Measurements from ENCODE around the gene GABRA5.

GABRA5 gene

DNA sequence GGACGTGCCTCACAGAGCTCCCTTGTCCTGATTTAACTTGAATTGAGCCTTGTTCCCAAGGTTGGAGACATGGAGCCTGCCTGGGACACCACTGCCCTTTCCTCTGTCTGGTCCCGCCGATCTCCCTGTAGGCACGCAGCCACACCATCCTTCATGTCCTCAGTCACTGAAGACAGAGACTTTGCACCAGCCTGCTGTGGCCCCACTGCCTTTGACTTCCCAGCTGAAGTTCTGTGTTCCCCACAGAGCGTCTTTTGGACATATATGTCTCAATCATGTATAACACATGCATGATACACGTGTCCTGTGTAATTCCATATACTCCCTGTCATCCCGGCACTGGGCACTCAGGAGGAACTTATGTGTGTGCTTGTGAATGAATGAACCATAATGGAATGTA is 23.6 kb downstream of the GABRA5 start:
- no peaks in the 10 kb centered on the region for H3K27me3 ChIP-seq (ENCODE audit: insufficient read depth, poor library complexity, severe bottlenecking)
- no peak overlapping the region for H3K4me3 ChIP-seq (replicated peaks; ENCODE audit: insufficient read depth, low read length)
- no peak for DNase-seq (ENCODE audit: low read depth in 1 of 2, low spot score in 1 of 2)
- H3K27ac ChIP-seq (replicated peaks): no peak overlapping the region
- TF ChIP-seq, protein P1, sequence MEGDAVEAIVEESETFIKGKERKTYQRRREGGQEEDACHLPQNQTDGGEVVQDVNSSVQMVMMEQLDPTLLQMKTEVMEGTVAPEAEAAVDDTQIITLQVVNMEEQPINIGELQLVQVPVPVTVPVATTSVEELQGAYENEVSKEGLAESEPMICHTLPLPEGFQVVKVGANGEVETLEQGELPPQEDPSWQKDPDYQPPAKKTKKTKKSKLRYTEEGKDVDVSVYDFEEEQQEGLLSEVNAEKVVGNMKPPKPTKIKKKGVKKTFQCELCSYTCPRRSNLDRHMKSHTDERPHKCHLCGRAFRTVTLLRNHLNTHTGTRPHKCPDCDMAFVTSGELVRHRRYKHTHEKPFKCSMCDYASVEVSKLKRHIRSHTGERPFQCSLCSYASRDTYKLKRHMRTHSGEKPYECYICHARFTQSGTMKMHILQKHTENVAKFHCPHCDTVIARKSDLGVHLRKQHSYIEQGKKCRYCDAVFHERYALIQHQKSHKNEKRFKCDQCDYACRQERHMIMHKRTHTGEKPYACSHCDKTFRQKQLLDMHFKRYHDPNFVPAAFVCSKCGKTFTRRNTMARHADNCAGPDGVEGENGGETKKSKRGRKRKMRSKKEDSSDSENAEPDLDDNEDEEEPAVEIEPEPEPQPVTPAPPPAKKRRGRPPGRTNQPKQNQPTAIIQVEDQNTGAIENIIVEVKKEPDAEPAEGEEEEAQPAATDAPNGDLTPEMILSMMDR (IDR thresholded peaks at IDR 0.05; ENCODE audit: insufficient read depth, low read length): no peak
- no peak for TF ChIP-seq REST (IDR thresholded peaks at IDR 0.05; ENCODE audit: insufficient replicate concordance, low read depth)
- no peak for TF ChIP-seq POLR2AphosphoS5 (IDR thresholded peaks at IDR 0.05; ENCODE audit: low read depth)

GRCh38 chr15:26890988-26891387 is 24.1 kb downstream of the GABRA5 start:
- no peak for TF ChIP-seq POLR2AphosphoS5 (IDR thresholded peaks at IDR 0.05; ENCODE audit: low read depth)
- TF ChIP-seq REST (IDR thresholded peaks at IDR 0.05; ENCODE audit: insufficient replicate concordance, low read depth): no peak
- TF ChIP-seq SPI1 (IDR thresholded peaks at IDR 0.05; ENCODE audit: borderline replicate concordance, low read depth): no peak
- TF ChIP-seq, protein P1 (IDR thresholded peaks at IDR 0.05; ENCODE audit: insufficient read depth, low read length): no peak
- no peak for TF ChIP-seq GABPA (IDR thresholded peaks at IDR 0.05; ENCODE audit: low read depth)
- Histone ChIP-seq H3K27ac (replicated peaks) (no peak overlapping the region), H3K27me3 (ENCODE audit: insufficient read depth, poor library complexity, severe bottlenecking) (no peaks in the 10 kb centered on the region), H3K4me3 (replicated peaks; ENCODE audit: insufficient read depth, low read length) (no peak overlapping the region)
- no peak for DNase-seq (ENCODE audit: low read depth in 1 of 2, low spot score in 1 of 2)

DNA sequence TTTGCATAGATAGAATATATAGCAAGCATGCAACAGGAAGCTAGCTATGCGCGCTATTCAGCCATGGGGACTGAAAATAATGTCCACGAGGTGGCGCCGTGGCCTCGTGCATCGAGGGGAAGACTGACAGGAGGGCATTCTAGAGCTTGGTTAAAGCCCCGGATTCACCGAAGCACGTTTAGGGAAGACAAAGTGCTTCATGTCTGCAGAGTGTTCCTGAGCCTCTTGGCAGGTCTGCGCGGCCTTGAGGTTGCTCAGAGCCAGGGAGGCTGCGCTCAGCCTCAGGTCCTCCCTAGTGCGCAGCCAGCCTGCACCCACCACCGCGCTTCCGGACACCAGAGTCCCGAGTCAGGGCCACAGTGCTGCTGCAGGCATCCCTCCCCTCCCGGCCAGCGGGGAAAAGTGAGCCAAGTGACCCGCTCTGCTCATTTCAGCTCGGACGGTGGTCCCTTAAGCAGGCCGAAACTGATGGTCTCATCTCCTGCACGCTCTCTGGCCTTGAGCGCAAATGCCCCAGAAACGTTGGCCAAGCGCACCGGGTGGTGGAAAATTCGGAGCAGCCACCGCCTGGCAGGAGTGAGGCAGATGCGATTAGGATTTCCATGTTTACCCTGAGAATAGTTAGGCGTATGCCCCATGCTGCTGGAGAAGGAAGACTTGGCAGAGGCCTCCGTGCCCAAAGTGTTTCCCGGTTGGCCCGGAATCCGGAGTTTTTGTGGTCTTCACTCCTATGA is 24.8 kb downstream of the GABRA5 start:
- DNase-seq (ENCODE audit: low read depth in 1 of 2, low spot score in 1 of 2): peak; percentile 47 to 73
- no peak for TF ChIP-seq SPI1 (IDR thresholded peaks at IDR 0.05; ENCODE audit: borderline replicate concordance, low read depth)
- TF ChIP-seq REST (IDR thresholded peaks at IDR 0.05; ENCODE audit: insufficient replicate concordance, low read depth): no peak
- no peak for TF ChIP-seq POLR2AphosphoS5 (IDR thresholded peaks at IDR 0.05; ENCODE audit: low read depth)
- TF ChIP-seq, protein P1 (IDR thresholded peaks at IDR 0.05; ENCODE audit: insufficient read depth, low read length): peak; percentile 63
- Histone ChIP-seq H3K27ac (replicated peaks) (no peak overlapping the region), H3K27me3 (ENCODE audit: insufficient read depth, poor library complexity, severe bottlenecking) (no peaks in the 10 kb centered on the region), H3K4me3 (replicated peaks; ENCODE audit: insufficient read depth, low read length) (no peak overlapping the region)

Data from HL-60 (cell line).